Raji (cell line): ENCODE measurements around the gene MZT1.

Experiments used
- POLR2A ChIP-seq: IDR thresholded peaks from 2 replicates; pipeline ENCODE4 v1.6.1; 2011; ENCODE audit warnings: low read depth, low read length, control low read depth; ENCODE audit not compliant: insufficient read depth

The MZT1 gene

DNA sequence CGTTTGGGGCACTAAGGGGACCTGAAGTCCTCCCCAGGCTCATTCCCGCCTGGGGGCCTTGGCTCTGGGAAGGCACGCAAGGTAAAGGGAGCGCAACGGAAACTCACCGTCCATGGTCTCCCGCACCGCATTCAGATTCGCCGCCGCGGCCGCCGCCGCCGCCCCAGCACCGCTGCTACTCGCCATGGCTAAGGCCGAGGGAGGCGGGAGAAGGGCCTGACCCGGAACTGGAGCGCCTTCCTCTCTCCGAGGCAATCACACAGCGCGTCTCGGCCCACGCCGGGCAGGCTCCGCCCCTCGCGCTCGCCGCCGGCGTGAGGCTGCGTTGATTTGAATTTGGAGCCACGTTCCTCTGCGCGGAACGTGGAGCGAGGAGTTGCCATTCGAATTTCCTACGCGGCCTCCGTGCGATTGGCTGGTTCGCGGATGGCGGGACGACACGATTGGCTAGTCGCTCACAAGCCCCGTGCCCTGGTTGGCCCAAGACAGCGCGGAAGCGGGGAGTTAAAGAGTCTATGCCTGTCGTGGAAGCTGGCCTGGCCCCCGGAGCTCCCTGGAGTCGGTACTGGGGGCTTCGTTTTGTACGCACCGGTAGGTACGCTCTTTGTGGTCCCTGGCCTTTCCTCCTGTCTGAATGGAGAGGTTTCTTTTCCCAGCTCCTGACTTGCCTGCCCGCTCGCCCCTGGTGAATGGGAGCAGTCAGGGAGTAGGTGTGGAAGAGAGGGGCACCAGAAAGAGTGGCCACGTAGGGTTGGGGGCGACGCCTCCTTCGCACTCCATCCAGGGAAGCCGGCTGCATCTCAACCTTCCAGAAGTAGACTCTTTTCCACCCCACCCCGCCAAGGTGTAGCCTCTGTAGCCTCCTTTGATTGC lies at the start of gene MZT1, which contains the start of gene BORA:
Gene MZT1, minus strand, starts transcription at position 213 of the 873 bp plus-strand sequence. Its CDS starts 27 bp downstream, at position 186.
Gene BORA, plus strand, starts transcription at position 507 of the 873 bp plus-strand sequence. CDS start 1,018 bp downstream, outside the sequence.
- peak; percentile 81 for TF ChIP-seq POLR2A

GRCh38 chr13:72774019-72774418 lies 46.6 kb upstream of the MZT1 start:
- no peak for TF ChIP-seq POLR2A

DNA sequence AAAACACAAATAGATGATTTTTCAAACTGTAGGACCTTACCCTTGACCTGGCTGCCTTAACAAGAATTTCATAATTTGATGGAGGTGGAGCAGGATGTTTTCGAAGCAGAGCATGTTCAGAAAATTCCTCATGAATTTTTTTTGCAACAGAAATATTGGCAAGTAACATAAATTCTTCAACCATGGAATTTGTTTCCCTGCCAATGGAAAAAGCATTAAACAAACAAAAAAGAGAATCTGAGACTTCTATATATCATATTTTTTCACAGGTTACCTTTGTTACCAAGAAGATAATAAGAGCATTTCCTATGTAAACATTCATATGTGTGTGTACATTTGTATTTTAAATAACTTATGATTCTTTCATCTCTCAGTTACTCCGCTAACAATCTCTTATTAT lies 36.0 kb upstream of the MZT1 start:
- no peak for TF ChIP-seq POLR2A

DNA sequence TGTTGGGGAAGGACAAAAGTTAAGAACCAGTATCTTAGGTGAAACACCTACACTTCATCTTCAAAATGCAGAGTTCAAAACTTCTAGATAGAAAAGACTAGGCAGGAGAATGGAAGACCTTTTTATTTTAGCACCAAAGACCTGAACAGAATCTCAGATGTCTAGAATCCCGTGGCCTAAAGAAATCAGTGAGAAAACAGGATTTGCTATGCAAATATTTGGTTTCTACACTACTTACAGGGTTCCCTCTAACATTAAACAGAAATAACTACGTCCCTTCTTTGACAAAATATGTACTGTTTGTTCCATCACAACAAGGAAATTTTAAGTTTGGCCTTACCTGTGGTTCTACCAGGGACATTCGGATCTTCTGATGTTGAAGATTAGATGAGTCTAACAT lies 32.8 kb upstream of the MZT1 start:
- TF ChIP-seq POLR2A, result no peak

DNA sequence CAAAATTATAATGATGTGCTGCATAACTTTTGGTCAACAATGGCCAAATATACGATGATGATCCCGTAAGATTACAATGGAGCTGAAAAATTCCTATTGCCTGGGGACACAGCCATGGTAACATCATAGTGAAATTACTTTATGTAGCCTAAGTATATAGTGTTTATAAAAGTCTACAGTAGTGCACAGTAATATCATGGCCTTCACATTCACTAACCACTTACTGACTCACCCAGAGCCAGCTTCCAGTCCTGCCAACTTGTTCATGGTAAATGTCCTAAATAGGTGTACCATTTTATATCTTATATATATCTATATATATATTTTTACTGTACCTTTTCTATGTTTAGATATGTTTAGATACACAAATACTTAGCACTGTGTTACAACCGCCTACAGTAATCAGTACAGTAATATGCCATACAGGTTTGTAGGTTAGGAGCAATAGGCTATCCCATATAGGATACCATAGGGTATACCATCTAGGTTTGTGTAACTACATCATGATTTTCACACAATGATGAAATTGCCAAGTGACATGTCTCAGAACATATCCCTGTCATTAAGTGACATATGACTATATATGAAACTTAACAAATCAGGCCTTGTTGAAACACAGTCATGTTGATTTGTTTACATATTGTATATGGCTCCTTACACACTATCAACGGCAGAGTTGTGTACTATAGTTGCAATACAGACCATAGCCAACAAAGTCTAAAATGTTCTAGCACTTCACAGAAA lies 30.5 kb upstream of the MZT1 start:
- TF ChIP-seq POLR2A, result no peak

DNA sequence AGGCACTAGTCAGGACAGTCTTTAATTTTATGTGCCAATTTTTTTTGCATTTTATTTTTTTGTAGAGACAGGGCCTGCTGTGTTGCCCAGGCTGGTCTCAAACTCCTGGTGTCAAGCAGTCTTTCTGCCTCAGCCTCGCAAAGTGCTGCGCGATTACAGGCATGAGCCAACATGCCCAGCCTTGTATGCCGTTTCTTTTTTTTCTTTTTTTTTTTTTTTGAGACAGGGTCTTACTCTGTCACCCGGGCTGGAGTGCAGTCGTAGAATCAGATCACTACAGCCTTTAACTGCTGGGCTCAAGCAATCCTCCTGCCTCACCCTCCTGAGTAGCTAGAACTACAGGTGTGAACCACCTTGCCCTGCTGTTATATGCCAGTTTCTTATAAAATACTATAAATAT lies 26.7 kb upstream of the MZT1 start:
- no peak for TF ChIP-seq POLR2A

DNA sequence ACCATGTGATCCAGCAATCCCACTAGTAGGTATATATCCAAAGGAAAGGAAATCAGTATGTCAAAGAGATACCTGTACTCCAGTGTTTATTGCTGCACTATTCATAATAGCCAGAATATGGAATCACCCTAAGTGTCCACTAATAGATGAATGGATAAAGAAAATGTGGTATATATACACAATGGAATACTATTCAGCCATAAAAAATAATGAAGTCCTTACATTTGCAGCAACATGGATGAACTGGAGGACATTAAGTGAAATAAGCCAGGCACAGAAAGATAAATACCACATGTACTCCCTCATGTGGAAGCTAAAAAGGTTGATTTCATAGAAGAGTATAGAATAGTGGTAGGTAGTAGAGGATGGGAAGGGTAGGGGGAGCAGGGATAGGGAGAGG lies 23.8 kb upstream of the MZT1 start:
- no peak for TF ChIP-seq POLR2A

DNA sequence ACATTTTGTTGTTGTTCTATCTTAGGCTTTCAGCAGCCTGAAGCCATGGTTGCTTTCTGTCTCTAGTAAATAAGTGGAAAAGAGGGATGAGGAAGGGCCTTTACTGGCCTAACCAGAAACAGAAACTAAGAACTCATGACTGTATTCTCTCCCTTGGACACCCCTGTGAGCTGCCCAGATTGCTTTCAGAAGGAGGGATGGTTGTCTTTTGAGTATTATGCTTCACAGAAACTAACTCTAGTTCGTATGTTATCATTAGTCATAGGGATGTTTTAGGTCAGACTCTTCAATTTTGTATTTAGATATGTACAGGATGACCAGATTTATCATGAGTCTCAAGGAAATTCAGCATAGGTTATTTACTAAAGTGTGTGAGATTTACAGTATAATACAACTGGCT lies 17.8 kb upstream of the MZT1 start:
- TF ChIP-seq POLR2A, result no peak

GRCh38 chr13:72740015-72740414 lies 12.6 kb upstream of the MZT1 start:
- no peak for TF ChIP-seq POLR2A

- no peak for TF ChIP-seq POLR2A
Observed at GRCh38 chr13:72737033-72737432, 9.6 kb upstream of the MZT1 start.

GRCh38 chr13:72728290-72728605 lies 819 bp upstream of the MZT1 start:
- TF ChIP-seq POLR2A, result no peak

DNA sequence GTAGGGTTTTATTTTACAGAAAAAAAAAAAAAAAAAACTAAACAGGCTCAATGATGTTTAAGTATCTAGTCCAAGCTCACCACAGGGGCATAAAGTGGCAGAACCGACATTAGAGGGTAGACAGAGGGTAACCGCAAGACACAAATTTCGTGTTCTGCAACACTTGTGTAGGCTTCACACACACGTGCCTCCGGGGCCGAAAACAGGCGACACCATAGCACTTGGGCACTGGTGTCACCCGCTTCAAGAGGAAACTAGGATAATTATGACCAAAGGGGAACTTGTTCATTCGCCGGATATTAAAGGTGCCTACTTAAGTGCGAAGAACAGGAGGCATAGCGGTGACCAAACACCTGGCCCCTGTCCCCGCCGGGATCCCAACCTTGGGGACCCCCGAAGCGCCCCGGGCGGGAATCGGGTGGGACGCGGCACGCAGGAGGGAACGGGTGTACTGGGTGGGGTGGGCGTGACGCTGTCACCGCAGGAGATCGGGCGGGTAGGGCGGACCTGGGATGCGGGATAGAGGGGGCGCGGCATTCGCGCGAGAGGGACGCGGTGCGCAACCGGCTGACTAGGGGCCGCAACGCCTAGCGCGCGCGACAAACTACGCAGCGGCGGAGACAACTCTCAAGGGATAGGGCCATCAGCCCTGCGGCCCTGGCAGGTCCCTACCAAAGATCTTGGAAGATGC lies 558 bp downstream of the MZT1 start:
- no peak for TF ChIP-seq POLR2A

- TF ChIP-seq POLR2A, result no peak
Observed at GRCh38 chr13:72716776-72717175, 10.7 kb downstream of the MZT1 start.

- no peak for TF ChIP-seq POLR2A
Observed at GRCh38 chr13:72700509-72700908, 26.9 kb downstream of the MZT1 start.

DNA sequence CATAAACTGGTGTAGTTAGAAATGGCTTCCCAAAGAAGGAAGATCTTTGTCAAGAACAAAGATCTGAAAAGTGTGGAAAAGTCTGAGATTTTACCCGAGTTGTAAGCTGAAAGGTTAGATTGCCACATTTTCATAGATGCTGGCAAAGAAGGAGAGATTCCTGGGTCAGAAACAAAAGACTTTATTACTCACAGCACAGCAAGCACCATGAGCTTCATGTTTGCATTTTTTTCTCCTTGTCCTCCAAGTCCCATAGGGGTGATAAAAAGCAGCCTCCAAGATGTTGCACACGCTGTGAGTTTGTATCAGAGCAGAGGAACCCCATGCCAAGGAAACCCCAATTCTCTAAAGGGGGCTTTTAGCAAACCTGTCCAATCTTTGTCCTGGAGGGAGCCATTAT lies 29.3 kb downstream of the MZT1 start:
- no peak for TF ChIP-seq POLR2A

- no peak for TF ChIP-seq POLR2A
Observed at GRCh38 chr13:72696579-72696978, 30.9 kb downstream of the MZT1 start.
